Psoas muscle (tissue), 8 donors: ENCODE measurements around the gene KCTD1. TPM values are rescaled to one million over a fixed set of nuclear protein-coding genes. Genes with fewer than 3 reads are reported as not detected.

ENCODE experiments used
- ATAC-seq, 4 donors: fragments of 200-7000 bp; cut with Tn5 transposase; one replicate each; pipeline ENCODE4 v1.9.1; 2020; ENCODE audit warnings: moderate library complexity in 3 of 4, mild to moderate bottlenecking in 2 of 4
- DNase-seq, 2 donors: peaks; one replicate each; pipeline ENCODE4 v3.0.0-alpha.2; 2020
- H3K27ac ChIP-seq: fragments of 200-600 bp; one replicate; pipeline ENCODE4 v1.8.0; 2022
- H3K27me3 ChIP-seq, 3 donors: fragments of 200-600 bp in 1 of 3; one replicate each; pipeline versions ENCODE4 v1.6.1 to v1.8.0; 2013 to 2022; ENCODE audit warnings: low read length in 2 of 3, mild to moderate bottlenecking in 2 of 3, moderate library complexity in 1 of 3; ENCODE audit not compliant: insufficient read depth in 3 of 3
- H3K36me3 ChIP-seq, 2 donors: fragments of 200-600 bp in 1 of 2; one replicate each; pipeline versions ENCODE4 v1.6.1 to v1.8.0; 2013 to 2022; ENCODE audit warnings: low read depth in 1 of 2, mild to moderate bottlenecking in 1 of 2, moderate library complexity in 1 of 2; ENCODE audit not compliant: insufficient read depth in 1 of 2
- H3K4me1 ChIP-seq: fragments of 200-600 bp; one replicate; pipeline ENCODE4 v1.8.0; 2022
- H3K4me3 ChIP-seq: fragments of 200-600 bp; one replicate; pipeline ENCODE4 v1.8.0; 2022; ENCODE audit warnings: mild to moderate bottlenecking
- H3K9me3 ChIP-seq: fragments of 200-600 bp; one replicate; pipeline ENCODE4 v1.8.0; 2022
- WGBS, 3 donors: extraction: QIAGEN DNeasy Blood & Tissue Kit; methylation state at CpG; one replicate each; pipeline versions ENCODE4 v1.1.6 to v1.1.7; 2013; 5-methylcytosine and 5-hydroxymethylcytosine counted together
- intact Hi-C, 2 donors: fragments of 100-400 bp; cut with DNase I; formaldehyde crosslinking; loops; one replicate each; pipeline versions ENCODE4 v1.11.0 to v1.14.2; 2022
- polyA plus RNA-seq, 3 donors: library from polyadenylated mRNA; stranded (reverse); fragments of 200-250 nt; gene quantifications; one replicate each; pipeline ENCODE4 v1.2.3, GENCODE V29; 2013
- total RNA-seq, 4 donors: library from RNA; stranded (reverse); fragmentation: NEBNext Ultra II Directional in 2 of 4; extraction: Animal tissue kit (Norgen Biotek cat#: 25700) in 2 of 4; gene quantifications; one replicate each; pipeline versions ENCODE4 v1.2.1 to v1.2.4, GENCODE V29; 2021 to 2023
- TF ChIP-seq, protein P1 (sequence below): fragments of 200-600 bp; IDR thresholded peaks from one replicate; pipeline ENCODE4 v1.8.0; 2022; ENCODE audit warnings: antibody characterized with exemption
- donor health status: healthy with polysubstance abuse.
- donor health status: DM: no; HTN: no; CAD: no; lungs with moderate emphysema.
- donor health status: Bipolar disorder and iron deficiency.
- donor health status: healthy.
- donor health status: DM: yes; HTN: yes; CAD: no.
- donor health status: DM: no; HTN: no; CAD: no.
- donor health status: DM: no; HTN: no; CAD: no.
- donor health status: DM: yes; HTN: yes; CAD: no.

KCTD1 gene
- total and polyA plus RNA-seq, 7 donors, result 2.6 to 8.6 (median 3.5) TPM

DNA sequence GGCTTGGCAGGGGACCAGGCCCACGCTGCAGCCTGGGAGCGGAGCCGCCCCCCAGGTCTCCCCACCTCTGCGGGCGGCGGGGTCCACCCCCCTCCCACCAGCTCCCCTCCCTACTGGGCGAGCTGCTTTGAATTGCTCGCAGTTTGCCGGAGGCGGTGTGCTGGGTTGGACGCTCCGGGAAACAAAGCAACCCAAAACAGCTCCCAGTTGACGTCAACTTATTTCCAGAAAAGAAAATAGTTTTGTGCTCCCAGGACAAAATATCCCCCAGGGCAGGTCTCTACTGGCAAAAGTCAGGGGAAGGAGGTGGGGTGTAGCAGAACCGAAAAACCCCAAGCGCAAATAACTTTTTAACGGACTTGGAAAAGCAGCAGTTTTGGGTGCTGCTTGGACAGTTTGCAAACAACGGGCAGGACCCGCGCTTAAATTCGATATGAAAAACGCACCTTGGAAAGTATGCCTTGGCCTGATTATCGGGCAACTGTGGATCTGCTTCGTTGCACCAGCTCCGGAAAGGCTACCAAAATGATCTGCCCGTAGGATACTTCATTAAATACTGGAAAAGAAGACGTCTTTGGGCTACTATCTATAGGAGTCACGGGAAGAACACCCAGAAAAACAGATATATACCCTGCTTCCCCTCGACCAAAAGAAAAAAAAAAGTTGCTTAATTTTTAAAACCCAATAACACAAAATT lies 2.8 kb upstream of the KCTD1 start:
- intact Hi-C loops, result loop anchor here in 1 of 2 donors (5.0 kb wide), 1 partner anchor 96 kb away; no protein-coding TSS in a partner anchor
- no peak for ATAC-seq
- H3K9me3 ChIP-seq, result no peaks in the 10 kb centered on the region
- DNase-seq, result no peak
- H3K4me1 ChIP-seq, result peaks cover 4% of the 10 kb centered on the region
- H3K36me3 ChIP-seq, result no peaks in the 10 kb centered on the region
- H3K27me3 ChIP-seq, result peaks cover 0 to 42% (median 0%) of the 10 kb centered on the region in 3 donors
- H3K4me3 ChIP-seq, result peak overlapping the region; percentile 82
- H3K27ac ChIP-seq, result no peak overlapping the region
- 19 to 22% (median 21%) methylated on average over 27 to 28 of the region's 28 CpGs for WGBS, 3 donors
- TF ChIP-seq, protein P1, sequence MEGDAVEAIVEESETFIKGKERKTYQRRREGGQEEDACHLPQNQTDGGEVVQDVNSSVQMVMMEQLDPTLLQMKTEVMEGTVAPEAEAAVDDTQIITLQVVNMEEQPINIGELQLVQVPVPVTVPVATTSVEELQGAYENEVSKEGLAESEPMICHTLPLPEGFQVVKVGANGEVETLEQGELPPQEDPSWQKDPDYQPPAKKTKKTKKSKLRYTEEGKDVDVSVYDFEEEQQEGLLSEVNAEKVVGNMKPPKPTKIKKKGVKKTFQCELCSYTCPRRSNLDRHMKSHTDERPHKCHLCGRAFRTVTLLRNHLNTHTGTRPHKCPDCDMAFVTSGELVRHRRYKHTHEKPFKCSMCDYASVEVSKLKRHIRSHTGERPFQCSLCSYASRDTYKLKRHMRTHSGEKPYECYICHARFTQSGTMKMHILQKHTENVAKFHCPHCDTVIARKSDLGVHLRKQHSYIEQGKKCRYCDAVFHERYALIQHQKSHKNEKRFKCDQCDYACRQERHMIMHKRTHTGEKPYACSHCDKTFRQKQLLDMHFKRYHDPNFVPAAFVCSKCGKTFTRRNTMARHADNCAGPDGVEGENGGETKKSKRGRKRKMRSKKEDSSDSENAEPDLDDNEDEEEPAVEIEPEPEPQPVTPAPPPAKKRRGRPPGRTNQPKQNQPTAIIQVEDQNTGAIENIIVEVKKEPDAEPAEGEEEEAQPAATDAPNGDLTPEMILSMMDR, result no peak

DNA sequence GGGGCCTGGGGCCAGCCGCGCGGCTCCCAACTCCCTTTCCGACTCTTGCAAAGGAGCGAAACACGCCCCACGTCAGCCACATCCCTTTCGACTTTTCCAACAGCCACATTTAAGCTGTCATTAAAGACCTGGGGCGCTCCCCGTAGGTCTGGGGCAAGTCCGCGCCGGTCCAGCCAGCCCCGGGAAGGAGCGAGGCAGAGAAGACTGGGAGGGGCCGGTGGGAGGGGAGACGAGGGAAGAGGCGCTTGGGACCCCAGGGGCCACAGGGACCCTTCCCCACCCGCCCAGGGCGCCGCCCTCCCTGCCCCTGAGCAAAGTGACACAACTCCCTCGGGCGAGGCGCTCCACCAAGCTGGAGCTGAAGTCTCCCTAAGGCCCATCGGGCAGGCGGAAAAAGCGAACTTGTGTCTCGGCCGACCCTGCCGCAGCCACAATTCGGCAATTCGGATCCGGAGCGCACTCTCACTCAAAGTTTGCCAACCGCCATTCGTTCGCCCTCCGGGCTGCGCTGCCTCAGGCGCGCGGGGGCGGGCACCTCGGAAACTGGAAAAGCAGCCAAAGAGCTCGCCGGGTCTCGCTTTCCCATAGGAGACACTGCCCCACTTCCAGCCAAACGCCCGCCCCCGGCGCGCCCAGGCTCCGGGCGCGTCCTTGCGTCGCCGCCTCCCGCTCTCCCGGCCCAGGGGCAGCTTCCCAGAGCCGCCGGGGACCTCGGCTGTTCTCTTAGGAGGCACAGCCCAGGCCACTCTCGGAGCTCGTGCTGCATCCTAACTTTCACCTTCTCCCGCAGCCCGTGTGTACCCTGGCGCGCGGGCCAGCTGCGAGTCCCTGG lies 1.1 kb upstream of the KCTD1 start:
- WGBS, 3 donors, result 0 to 1% (median 0%) methylated on average over 63 to 71 of the region's 71 CpGs
- peaks cover 13% of the 10 kb centered on the region for H3K4me1 ChIP-seq
- ATAC-seq, result peak; percentile 47 to 63 (median 60)

DNA sequence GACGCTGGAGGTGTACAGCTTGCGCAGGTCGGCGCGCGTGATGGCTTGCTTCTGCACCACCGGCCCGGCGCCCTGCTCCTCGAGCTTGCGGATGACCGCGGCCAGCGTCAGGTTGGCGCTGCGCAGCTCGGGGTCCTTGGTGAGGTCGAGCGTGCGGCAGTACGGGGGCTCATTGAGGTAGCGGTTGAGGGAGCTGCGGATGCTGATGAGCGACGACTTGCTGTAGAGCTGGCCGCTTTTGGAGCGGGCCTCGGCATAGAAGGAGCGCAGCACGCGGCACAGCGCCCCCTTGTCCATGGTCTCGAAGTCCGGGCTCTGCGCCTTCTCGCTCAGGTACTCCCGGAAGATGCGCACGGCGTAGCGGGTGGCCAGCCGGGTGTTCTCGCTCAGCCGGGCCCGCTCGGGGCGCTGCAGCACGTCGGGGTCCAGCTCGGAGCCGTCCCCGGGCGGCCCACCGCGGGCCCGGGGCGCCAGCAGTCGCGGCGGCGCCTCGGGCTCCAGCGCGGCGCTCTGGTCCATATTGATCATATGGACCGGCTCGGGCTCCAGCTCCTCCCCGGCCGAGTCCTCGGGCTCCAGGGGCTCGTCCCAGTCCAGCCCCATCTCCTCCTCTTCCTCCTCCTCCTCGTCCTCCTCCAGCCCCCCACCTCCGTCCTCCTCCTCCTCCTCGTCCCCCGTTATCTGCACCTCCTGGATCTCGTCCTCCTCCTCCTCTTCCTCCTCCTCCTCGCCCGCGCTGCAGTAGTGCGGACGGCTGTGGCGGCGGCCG lies 523 bp downstream of the KCTD1 start:
- no peaks in the 10 kb centered on the region for H3K36me3 ChIP-seq
- H3K27me3 ChIP-seq, result peaks cover 0 to 29% (median 0%) of the 10 kb centered on the region in 3 donors
- ATAC-seq (peak; percentile 7 to 36 (median 29)), DNase-seq (peak; percentile 68 to 73)
- WGBS, 3 donors, result 11 to 14% (median 12%) methylated on average over 78 to 84 of the region's 84 CpGs
- peaks cover 17% of the 10 kb centered on the region for H3K4me1 ChIP-seq
- H3K4me3 ChIP-seq, result peak overlapping the region; percentile 82
- no peak overlapping the region for H3K27ac ChIP-seq
- intact Hi-C loops, result loop anchor here in 1 of 2 donors (5.0 kb wide), 3 partner anchors 46 to 166 kb away; no protein-coding TSS in a partner anchor
- H3K9me3 ChIP-seq, result no peaks in the 10 kb centered on the region
- TF ChIP-seq, protein P1, result peak; percentile 23

More for the DNA sequence above, 1.1 kb upstream of the KCTD1 start:
- intact Hi-C loops, result loop anchor here in 1 of 2 donors (5.0 kb wide), 4 partner anchors 47 to 167 kb away; no protein-coding TSS in a partner anchor
- peaks cover 0 to 42% (median 0%) of the 10 kb centered on the region in 3 donors for H3K27me3 ChIP-seq
- no peaks in the 10 kb centered on the region for H3K9me3 ChIP-seq
- H3K36me3 ChIP-seq, result no peaks in the 10 kb centered on the region
- peak; percentile 51 to 69 for DNase-seq
- H3K4me3 ChIP-seq, result peak overlapping the region; percentile 82
- TF ChIP-seq, protein P1, result no peak
- H3K27ac ChIP-seq, result peak overlapping the region; percentile 65

DNA sequence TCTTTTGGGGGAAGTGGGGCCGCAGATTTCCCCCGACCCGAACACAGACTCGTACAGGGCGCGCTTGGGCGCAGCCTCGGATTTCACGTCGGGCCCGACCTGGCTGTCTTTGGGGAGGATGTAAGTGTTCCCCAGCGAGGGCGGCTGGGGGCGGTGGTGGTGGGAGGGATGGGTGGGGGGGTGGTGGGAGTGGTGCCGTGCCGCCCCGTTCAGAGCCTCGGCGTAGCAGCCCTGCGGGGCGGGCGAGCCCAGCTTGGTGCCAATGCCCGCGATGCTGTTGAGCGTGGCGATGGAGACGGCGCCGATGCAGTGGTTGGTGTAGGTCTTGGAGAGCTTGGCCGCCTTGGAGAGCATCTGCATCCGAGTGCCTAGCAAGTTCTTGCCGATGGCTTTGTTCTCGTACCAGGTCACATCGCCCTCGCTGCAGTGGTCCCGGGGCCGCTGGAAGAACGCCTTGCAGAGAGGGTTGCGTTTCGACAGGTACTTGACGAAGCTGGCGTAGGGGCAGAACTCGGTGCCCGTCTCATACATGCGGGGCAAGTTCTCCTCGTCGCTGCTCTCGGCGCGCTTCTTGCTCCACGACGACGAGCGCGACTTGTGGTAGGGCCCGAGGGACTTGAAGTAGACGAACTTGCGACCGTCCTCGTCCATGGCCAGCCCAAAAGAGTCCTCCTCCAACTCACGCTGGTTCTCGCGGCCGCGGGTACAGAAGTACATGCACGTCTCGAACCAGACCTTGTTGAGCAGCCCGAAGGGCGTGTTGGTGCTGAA lies 1.3 kb downstream of the KCTD1 start:
- WGBS, 3 donors, result 71 to 81% (median 77%) methylated on average over 69 of the region's 69 CpGs
- DNase-seq, result peak in 1 of 2 donors; percentile 50
- peaks cover 17% of the 10 kb centered on the region for H3K4me1 ChIP-seq
- H3K9me3 ChIP-seq, result no peaks in the 10 kb centered on the region
- no peak overlapping the region for H3K27ac ChIP-seq
- intact Hi-C loops, result loop anchor here in 1 of 2 donors (5.0 kb wide), 3 partner anchors 45 to 165 kb away; no protein-coding TSS in a partner anchor
- H3K27me3 ChIP-seq, result peaks cover 0 to 22% (median 0%) of the 10 kb centered on the region in 3 donors
- H3K36me3 ChIP-seq, result no peaks in the 10 kb centered on the region
- TF ChIP-seq, protein P1, result no peak
- H3K4me3 ChIP-seq, result peak overlapping the region; percentile 82
- no peak for ATAC-seq
